NB4 (cell line): ENCODE data around the gene CRYBA2.

Experiments used
- POLR2A ChIP-seq: IDR thresholded peaks from 2 replicates; pipeline ENCODE4 v1.6.1; 2011; ENCODE audit warnings: mild to moderate bottlenecking; ENCODE audit not compliant: insufficient read length; ENCODE audit errors: extremely low read depth
- TF ChIP-seq, protein P1 (sequence below): IDR thresholded peaks from one replicate; pipeline ENCODE4 v1.5.1; 2012; ENCODE audit warnings: low read depth, low read length

DNA sequence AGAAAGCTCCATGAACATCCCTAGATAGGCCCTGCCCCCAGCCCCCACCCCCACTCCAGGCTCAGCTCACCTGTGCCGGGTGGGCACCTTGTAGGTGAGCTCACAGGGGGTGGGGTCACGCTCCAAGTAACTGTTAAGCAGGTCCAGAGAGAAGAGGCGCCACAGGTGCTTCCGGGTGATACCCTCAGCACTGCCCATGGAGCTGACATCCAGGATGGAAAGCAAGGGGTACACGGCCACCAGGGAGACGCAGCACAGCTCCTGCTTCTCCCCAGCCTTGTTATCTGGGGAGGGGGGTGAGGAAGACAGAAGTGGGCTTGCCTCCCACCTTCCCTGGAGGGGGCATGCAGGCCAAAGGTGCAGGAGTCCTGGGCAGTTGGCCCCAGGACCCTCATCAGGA lies 26.2 kb upstream of the CRYBA2 start:
- TF ChIP-seq, protein P1, sequence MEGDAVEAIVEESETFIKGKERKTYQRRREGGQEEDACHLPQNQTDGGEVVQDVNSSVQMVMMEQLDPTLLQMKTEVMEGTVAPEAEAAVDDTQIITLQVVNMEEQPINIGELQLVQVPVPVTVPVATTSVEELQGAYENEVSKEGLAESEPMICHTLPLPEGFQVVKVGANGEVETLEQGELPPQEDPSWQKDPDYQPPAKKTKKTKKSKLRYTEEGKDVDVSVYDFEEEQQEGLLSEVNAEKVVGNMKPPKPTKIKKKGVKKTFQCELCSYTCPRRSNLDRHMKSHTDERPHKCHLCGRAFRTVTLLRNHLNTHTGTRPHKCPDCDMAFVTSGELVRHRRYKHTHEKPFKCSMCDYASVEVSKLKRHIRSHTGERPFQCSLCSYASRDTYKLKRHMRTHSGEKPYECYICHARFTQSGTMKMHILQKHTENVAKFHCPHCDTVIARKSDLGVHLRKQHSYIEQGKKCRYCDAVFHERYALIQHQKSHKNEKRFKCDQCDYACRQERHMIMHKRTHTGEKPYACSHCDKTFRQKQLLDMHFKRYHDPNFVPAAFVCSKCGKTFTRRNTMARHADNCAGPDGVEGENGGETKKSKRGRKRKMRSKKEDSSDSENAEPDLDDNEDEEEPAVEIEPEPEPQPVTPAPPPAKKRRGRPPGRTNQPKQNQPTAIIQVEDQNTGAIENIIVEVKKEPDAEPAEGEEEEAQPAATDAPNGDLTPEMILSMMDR, result no peak
- no peak for TF ChIP-seq POLR2A
